GM12878 (cell line): Measurements from ENCODE around the gene TRAPPC2. TPM values are rescaled to one million over a fixed set of nuclear protein-coding genes. Genes with fewer than 3 reads are reported as not detected.

ENCODE experiments used
- BCLAF1 ChIP-seq: fragments of 450-650 bp; IDR thresholded peaks from 2 replicates; pipeline ENCODE4 v1.6.1; 2017; ENCODE audit warnings: antibody characterized with exemption, mild to moderate bottlenecking, moderate library complexity
- CHD1 ChIP-seq: IDR thresholded peaks from 2 replicates; pipeline ENCODE4 v1.6.1; 2012; ENCODE audit warnings: low read depth, low read length, improper control_type of control experiment
- CHD2 ChIP-seq: IDR thresholded peaks from 2 replicates; pipeline ENCODE4 v1.6.1; 2011; ENCODE audit warnings: low read depth, low read length, improper control_type of control experiment, borderline replicate concordance
- CHD4 ChIP-seq: fragments of 200-600 bp; sonication (generic); IDR thresholded peaks from 2 replicates; pipeline ENCODE4 v1.6.1; 2016; ENCODE audit warnings: mild to moderate bottlenecking
- GATAD2B ChIP-seq: fragments of 450-650 bp; conservative IDR thresholded peaks from 2 replicates; pipeline ENCODE4 v1.6.1; 2017; ENCODE audit warnings: low read depth, mild to moderate bottlenecking, moderate library complexity
- HCFC1 ChIP-seq: fragments of 150-350 bp; IDR thresholded peaks from 2 replicates; pipeline ENCODE4 v1.6.1; 2014; ENCODE audit warnings: low read length
- IKZF2 ChIP-seq, 2 experiments: fragments of 450-650 bp; IDR thresholded peaks; 2 replicates each; pipeline ENCODE4 v1.6.1; 2017; ENCODE audit warnings: mild to moderate bottlenecking in 2 of 2, moderate library complexity in 2 of 2
- JUND ChIP-seq: IDR thresholded peaks from 2 replicates; pipeline ENCODE4 v1.6.1; 2012; ENCODE audit warnings: low read depth, mild to moderate bottlenecking, low read length, improper control_type of control experiment, moderate library complexity
- LARP7 ChIP-seq: fragments of 450-650 bp; IDR thresholded peaks from 2 replicates; pipeline ENCODE4 v1.6.1; 2017; ENCODE audit warnings: mild to moderate bottlenecking
- MTA3 ChIP-seq: IDR thresholded peaks from 2 replicates; pipeline ENCODE4 v1.6.1; 2012; ENCODE audit warnings: low read length, inconsistent platforms, borderline replicate concordance
- MXI1 ChIP-seq: fragments of 150-350 bp; IDR thresholded peaks from 2 replicates; pipeline ENCODE4 v1.6.1; 2011; ENCODE audit warnings: low read depth, mild to moderate bottlenecking, inconsistent platforms, low read length, improper control_type of control experiment
- NFXL1 ChIP-seq: fragments of 450-650 bp; IDR thresholded peaks from 2 replicates; pipeline ENCODE4 v1.6.1; 2017; ENCODE audit warnings: antibody characterized with exemption, mild to moderate bottlenecking, borderline replicate concordance
- NFYA ChIP-seq: IDR thresholded peaks from 2 replicates; pipeline ENCODE4 v1.6.1; 2011; ENCODE audit warnings: low read depth, mild to moderate bottlenecking, low read length, improper control_type of control experiment, borderline replicate concordance
- NR2C1 ChIP-seq: fragments of 450-650 bp; IDR thresholded peaks from 2 replicates; pipeline ENCODE4 v1.6.1; 2017; ENCODE audit warnings: antibody characterized with exemption, mild to moderate bottlenecking, moderate library complexity
- NRF1 ChIP-seq: conservative IDR thresholded peaks from 2 replicates; pipeline ENCODE4 v1.6.1; 2011; ENCODE audit warnings: mild to moderate bottlenecking, low read depth, low read length, improper control_type of control experiment
- POLR2AphosphoS2 ChIP-seq: IDR thresholded peaks from 2 replicates; pipeline ENCODE4 v1.6.1; 2011; ENCODE audit warnings: low read depth, mild to moderate bottlenecking, low read length, improper control_type of control experiment, moderate library complexity
- SMC3 ChIP-seq: IDR thresholded peaks from 2 replicates; pipeline ENCODE4 v1.6.1; 2011; ENCODE audit warnings: low read length, improper control_type of control experiment, borderline replicate concordance
- STAT3 ChIP-seq: IDR thresholded peaks from 2 replicates; pipeline ENCODE4 v1.6.1; 2011; ENCODE audit warnings: low read depth, low read length, improper control_type of control experiment
- SUPT20H ChIP-seq: IDR thresholded peaks from 2 replicates; pipeline ENCODE4 v1.6.1; 2011; ENCODE audit warnings: low read depth, mild to moderate bottlenecking, low read length, moderate library complexity, borderline replicate concordance; ENCODE audit not compliant: control insufficient read depth
- TAF1 ChIP-seq: IDR thresholded peaks from 2 replicates; pipeline ENCODE4 v1.6.1; 2011; ENCODE audit warnings: mild to moderate bottlenecking, low read depth, low read length, borderline replicate concordance
- polyA plus RNA-seq, 11 experiments: library from polyadenylated mRNA; depleted of rRNA in 4 of 11; unstranded in 6 of 11; stranded (reverse) in 5 of 11; fragments of >200 nt; fragmentation: Nextera tagmentation in 4 of 11; fragmentation: Illumina TruSeq in 1 of 11; extraction: Ambion mirVana in 4 of 11; extraction: Trizol in 1 of 11; gene quantifications; 1 replicate in 1 of 11; 2 replicates in 10 of 11; pipeline versions ENCODE4 v1.2.1 to v1.2.3, GENCODE V29; 2011 to 2016; ENCODE audit warnings: inconsistent platforms in 2 of 11, missing spikeins in 2 of 11, low read depth in 1 of 11
- total RNA-seq, 4 experiments: library from RNA; depleted of rRNA in 3 of 4; stranded (reverse); fragments of >200 nt in 3 of 4; fragmentation: Illumina TruSeq in 1 of 4; extraction: Trizol in 1 of 4; gene quantifications; 2 replicates each; pipeline versions ENCODE4 v1.2.1 to v1.2.3, GENCODE V29; 2013 to 2021

TRAPPC2 gene
- total and polyA plus RNA-seq, 10 of the 15 experiments (the other 5 are each of a cell fraction or from before 2014, with no cell fraction given): 12.4 to 28.4 (median 21.3) TPM

GRCh38 chrX:13734278-13735172, at the start of gene TRAPPC2, which contains the start of gene OFD1 (continued):
- no peak for TF ChIP-seq BCLAF1
- TF ChIP-seq SMC3: no peak
- no peak; the same call in none of the 2 replicates for TF ChIP-seq LARP7
- TF ChIP-seq CHD4: no peak
- TF ChIP-seq JUND: no peak
- no peak for TF ChIP-seq MTA3
- TF ChIP-seq POLR2AphosphoS2: peak; percentile 72
- peak; percentile 39 for TF ChIP-seq NRF1
- TF ChIP-seq NR2C1: 0 out of 2 replicates have a peak, but pooled peaks have one; percentile 8
- no peak for TF ChIP-seq NFYA
- no peak for TF ChIP-seq STAT3
- peak; percentile 100 for TF ChIP-seq CHD2
- TF ChIP-seq HCFC1: no peak; the same call in 1 of the 2 replicates
- TF ChIP-seq IKZF2 (IDR thresholded peaks at IDR 0.05): peak; percentile 26 to 52; a peak in 2 of 4 replicates
- TF ChIP-seq MXI1: peak; percentile 71
- no peak for TF ChIP-seq SUPT20H
- TF ChIP-seq NFXL1: no peak
- peak; percentile 75 for TF ChIP-seq GATAD2B
- TF ChIP-seq CHD1: 0 out of 2 replicates have a peak, but pooled peaks have one; percentile 87
- TF ChIP-seq TAF1: peak; percentile 57; the same call in 1 of the 2 replicates
- TF ChIP-seq, all 136 proteins: peak for 63
